ENCODE measurements around the gene ENDOV.

Gene ENDOV

DNA sequence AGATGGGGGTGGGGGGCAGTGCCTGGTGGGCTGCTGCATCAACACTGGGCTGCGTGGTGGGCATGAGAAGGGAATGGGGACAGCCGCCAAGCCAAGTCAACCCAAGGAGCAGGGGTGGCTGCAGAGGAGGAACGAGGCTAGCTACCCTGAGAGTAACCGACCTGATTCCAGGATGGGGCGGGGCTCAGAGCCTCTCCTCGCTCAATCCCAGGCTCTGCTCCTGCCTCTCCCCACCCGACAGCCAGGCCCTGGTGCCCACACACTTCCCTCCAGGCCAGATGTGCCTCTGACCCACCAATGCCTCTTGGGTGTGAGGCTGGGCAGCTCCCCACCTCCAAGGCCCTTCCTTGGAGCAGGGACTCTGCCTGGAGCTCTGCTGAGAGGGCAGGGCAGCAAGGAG is 58.7 kb downstream of the ENDOV start:
- TF ChIP-seq, protein P1, sequence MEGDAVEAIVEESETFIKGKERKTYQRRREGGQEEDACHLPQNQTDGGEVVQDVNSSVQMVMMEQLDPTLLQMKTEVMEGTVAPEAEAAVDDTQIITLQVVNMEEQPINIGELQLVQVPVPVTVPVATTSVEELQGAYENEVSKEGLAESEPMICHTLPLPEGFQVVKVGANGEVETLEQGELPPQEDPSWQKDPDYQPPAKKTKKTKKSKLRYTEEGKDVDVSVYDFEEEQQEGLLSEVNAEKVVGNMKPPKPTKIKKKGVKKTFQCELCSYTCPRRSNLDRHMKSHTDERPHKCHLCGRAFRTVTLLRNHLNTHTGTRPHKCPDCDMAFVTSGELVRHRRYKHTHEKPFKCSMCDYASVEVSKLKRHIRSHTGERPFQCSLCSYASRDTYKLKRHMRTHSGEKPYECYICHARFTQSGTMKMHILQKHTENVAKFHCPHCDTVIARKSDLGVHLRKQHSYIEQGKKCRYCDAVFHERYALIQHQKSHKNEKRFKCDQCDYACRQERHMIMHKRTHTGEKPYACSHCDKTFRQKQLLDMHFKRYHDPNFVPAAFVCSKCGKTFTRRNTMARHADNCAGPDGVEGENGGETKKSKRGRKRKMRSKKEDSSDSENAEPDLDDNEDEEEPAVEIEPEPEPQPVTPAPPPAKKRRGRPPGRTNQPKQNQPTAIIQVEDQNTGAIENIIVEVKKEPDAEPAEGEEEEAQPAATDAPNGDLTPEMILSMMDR (IDR thresholded peaks at IDR 0.05; ENCODE audit: low read length, missing control alignments): no peak
- no peak for DNase-seq (ENCODE audit: low read depth)
- H3K4me3 ChIP-seq (replicated peaks; ENCODE audit: low read depth, low read length): no peak overlapping the region

DNA sequence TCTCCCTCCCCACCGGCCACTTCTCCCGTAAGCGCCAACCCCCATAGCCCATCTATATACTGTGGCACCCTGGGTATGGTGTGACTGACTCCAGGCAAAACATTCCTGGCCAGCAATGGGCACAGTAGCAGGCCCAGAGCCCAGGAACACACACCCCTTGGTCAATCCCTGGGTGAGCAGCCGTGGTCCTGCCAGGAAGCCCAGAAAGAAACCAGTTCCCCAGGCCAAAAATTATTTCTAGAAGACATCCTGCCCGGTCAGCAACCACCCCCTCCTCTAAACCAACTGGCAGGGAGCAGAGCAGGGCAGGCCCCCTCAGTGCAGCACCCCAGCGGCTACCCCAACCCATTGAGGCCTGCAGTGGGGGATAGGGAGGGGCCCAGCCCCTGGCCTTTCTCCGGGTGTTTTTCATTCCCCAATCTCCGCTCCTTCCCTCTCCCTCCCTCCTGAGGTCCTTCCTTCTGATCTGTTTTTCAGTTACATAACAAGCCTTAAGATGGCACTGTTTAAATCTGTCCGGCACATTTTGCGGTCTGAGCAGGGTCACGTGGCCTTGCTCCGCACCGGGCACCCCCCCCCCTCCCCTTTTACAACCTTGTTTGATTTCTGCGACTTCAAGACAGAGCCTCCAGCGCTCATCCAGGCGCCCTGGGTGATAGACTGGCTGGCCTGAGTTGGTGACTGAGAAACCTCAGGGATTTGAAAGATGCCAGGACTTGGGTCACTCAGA is 59.4 kb downstream of the ENDOV start:
- TF ChIP-seq, protein P1 (IDR thresholded peaks at IDR 0.05; ENCODE audit: low read length, missing control alignments): peak; percentile 8
- DNase-seq (ENCODE audit: low read depth): peak; percentile 28
- H3K4me3 ChIP-seq (replicated peaks; ENCODE audit: low read depth, low read length): no peak overlapping the region

DNA sequence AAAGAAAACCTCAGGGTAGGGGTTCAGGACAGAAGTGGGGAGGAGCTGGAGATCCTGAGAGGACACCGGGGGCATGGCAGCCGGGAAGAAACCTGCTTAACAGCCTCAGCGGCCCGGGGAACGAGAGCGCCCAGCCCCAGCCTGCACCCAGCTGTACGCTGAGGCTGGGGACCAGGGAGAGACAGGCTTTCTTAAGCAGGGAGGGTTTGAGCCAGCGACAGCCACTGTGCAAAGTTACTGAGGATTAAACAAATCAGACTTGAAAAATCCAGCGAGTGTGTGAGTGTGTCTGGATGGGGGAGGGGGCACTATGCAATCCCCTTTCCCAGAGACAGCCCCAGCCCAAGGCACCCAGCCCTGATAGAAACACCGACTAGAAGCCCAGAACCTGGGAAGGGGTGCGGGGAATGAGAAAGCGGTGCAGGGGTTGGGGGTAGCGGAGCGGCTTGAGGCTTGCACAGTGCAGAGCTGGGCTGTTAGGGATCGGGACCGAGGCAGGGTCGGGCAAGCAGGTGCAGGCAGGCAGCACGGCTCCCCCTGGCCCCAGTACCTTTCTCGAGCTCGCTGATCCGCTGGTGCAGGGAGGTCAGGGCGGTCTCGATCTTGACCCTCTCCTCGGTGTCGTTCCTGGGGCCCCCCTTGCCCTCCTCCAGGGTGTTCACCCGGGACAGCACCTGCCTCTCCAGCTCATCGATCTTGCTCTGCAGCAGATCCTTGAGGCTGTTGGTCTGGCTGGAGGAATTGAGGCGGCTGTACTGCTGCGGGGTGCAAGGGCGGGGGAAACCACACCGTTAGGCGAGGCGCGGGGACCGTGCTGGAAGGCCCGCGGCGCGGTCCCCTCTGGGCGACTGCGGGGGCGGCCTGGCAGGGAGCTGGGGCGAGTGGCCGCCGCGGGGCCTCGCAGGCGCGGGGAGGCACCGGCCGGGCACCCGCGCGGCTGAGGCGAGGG is 60.3 kb downstream of the ENDOV start:
- TF ChIP-seq, protein P1 (IDR thresholded peaks at IDR 0.05; ENCODE audit: low read length, missing control alignments): no peak
- no peak for DNase-seq (ENCODE audit: low read depth)

DNA sequence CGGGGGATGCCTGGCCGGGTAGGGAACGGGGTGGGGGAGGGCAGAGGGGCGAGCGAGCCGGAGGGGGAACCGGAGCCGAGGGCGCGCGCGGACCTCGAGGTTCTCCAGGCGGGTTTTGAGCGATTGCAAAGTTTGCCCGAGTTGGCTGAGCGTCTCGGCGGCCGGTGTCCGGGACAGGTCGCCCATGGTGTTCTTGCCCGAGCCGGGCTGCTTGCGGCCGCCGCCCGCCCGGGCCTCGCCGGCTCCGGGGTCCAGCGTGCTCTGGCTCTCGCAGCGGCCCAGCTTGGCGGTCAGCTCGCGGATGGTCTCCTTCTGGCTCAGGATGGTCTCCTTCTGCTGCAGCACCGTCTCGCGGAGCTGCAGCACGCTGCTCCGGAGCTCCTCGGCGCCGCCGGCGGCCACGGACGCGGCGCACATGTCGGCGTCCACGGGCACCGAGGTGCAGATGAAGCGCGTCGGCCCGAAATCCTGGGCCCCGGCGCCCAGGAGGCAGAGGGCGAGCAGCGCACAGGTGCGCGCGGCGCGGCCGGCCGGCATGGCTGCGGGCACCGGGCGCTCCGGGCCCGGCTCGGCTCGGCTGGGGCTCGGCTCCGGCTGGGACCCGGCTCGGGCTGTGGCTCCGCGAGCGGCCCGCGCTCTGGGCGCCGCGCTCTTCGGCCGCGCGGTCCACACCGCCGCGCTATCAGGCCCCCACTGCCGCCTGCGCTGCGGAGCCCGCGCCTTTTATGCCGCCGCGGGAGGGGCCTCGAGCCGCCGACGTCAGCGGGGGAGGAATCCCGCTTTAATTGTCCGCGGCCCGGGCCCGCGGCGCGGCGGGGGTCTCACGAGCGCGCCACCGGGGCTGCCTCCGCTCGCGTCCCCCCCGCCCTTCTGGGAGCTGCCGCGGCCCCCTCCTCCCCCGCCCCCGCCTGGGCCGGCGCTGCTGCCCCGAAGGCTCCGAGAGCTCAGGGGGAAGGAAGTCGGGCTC is 61.2 kb downstream of the ENDOV start, which contains the start of gene NPTX1:
Gene NPTX1 (minus strand): TSS at position 698 of the 967 bp plus-strand sequence. CDS start 161 bp downstream, at position 537.
- DNase-seq (ENCODE audit: low read depth): no peak
- H3K4me3 ChIP-seq (replicated peaks; ENCODE audit: low read depth, low read length): no peak within 1 kb of the TSS
- TF ChIP-seq, protein P1 (IDR thresholded peaks at IDR 0.05; ENCODE audit: low read length, missing control alignments): no peak

More for the DNA sequence above, 60.3 kb downstream of the ENDOV start:
- H3K4me3 ChIP-seq (replicated peaks; ENCODE audit: low read depth, low read length): no peak overlapping the region

DNA sequence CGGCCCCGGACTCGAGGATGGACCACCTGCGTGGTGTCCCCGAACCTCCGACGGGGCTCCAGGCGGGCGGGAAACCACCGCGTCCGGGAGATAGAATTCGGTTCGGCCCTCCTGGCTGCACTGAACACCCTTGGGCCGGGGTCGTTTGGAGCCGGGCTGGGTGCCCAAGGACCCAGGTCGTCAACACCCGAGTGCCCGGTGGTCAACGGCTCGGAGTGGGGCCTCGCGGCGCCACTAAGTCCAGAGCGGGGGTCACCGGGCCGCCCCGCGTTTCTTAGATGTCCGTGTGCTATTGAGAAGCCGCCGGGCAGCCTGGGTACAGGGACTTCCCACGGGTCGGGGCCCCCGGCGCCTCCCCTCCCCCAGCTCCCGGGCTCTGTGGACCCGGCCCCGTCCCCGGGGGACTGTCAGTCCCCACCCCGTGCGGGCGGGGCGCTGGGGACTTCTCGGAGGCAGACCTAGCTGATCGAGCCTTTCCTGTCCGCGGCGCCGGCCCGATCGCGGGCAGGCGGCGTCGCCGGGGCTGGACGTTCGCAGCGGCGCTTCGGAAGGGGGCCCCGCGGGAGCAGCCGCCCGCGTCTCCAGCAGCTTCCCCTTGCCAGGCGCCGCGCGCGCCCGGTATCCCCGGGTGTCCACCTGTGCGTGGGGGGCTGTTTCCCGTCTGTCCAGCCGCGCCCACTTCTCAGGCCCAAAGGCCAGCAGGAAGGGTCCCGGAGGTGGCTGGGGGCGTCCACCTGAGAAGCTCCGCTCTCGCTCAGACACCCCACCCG is 62.1 kb downstream of the ENDOV start:
- TF ChIP-seq, protein P1 (IDR thresholded peaks at IDR 0.05; ENCODE audit: low read length, missing control alignments): no peak
- DNase-seq (ENCODE audit: low read depth): no peak
- no peak overlapping the region for H3K4me3 ChIP-seq (replicated peaks; ENCODE audit: low read depth, low read length)

All from fibroblast of pulmonary artery (primary cell).